Spleen (tissue), 11 donors: ENCODE results near the gene RAB6A. TPM values are rescaled to one million over a fixed set of nuclear protein-coding genes. Genes with fewer than 3 reads are reported as not detected.

Source experiments
- DNase-seq: peaks from one replicate; pipeline ENCODE4 v3.0.0-alpha.2; 2020
- H3K27ac ChIP-seq, 8 donors: fragments of 200-600 bp; sonication (generic) in 7 of 8; 1 replicate in 4 of 8; 2 replicates in 4 of 8; pipeline versions ENCODE4 v1.5.0 to v1.8.0; 2016 to 2021; ENCODE audit warnings: inconsistent platforms in 4 of 8, mild to moderate bottlenecking in 4 of 8, moderate library complexity in 1 of 8
- H3K27me3 ChIP-seq, 7 donors: fragments of 200-600 bp; sonication (generic) in 6 of 7; replicated peaks in 1 of 7; 1 replicate in 4 of 7; 2 replicates in 3 of 7; pipeline versions ENCODE4 v1.5.0 to v1.8.0; 2016 to 2021; ENCODE audit warnings: inconsistent platforms in 3 of 7, mild to moderate bottlenecking in 1 of 7
- H3K36me3 ChIP-seq, 6 donors: fragments of 200-600 bp; sonication (generic) in 5 of 6; 1 replicate in 4 of 6; 2 replicates in 2 of 6; pipeline versions ENCODE4 v1.5.0 to v1.8.0; 2016 to 2021; ENCODE audit warnings: inconsistent platforms in 2 of 6
- H3K4me1 ChIP-seq, 6 donors: fragments of 200-600 bp; sonication (generic) in 5 of 6; 1 replicate in 3 of 6; 2 replicates in 3 of 6; pipeline versions ENCODE4 v1.5.0 to v1.8.0; 2016 to 2021; ENCODE audit warnings: inconsistent platforms in 3 of 6
- H3K4me3 ChIP-seq, 8 donors: fragments of 200-600 bp; sonication (generic) in 7 of 8; 1 replicate in 4 of 8; 2 replicates in 4 of 8; pipeline versions ENCODE4 v1.5.0 to v1.8.0; 2016 to 2021; ENCODE audit warnings: inconsistent platforms in 4 of 8, mild to moderate bottlenecking in 4 of 8, moderate library complexity in 2 of 8
- H3K9me3 ChIP-seq, 8 donors: fragments of 200-600 bp; sonication (generic) in 7 of 8; 1 replicate in 4 of 8; 2 replicates in 4 of 8; pipeline versions ENCODE4 v1.5.0 to v1.8.0; 2016 to 2021; ENCODE audit warnings: inconsistent platforms in 4 of 8
- POLR2A ChIP-seq, 3 donors: fragments of 450-650 bp; IDR thresholded peaks; one replicate each; pipeline ENCODE4 v1.5.1; 2017; ENCODE audit warnings: antibody characterized with exemption in 3 of 3, mild to moderate bottlenecking in 1 of 3
- POLR2AphosphoS5 ChIP-seq, 3 donors: sonication (generic); formaldehyde crosslinking; IDR thresholded peaks; one replicate each; pipeline ENCODE4 v1.5.1; 2017; ENCODE audit warnings: antibody characterized with exemption in 3 of 3
- WGBS, 5 donors: extraction: QIAGEN DNeasy Blood & Tissue Kit in 3 of 5; methylation state at CpG; one replicate each; pipeline versions ENCODE4 v1.1.5 to v1.1.7; 2013 to 2018; 5-methylcytosine and 5-hydroxymethylcytosine counted together
- intact Hi-C: fragments of 100-400 bp; cut with DNase I; formaldehyde crosslinking; loops from one replicate; pipeline ENCODE4 v1.15.0; 2023; ENCODE audit warnings: low total_unique reads
- polyA plus RNA-seq, 3 donors: library from polyadenylated mRNA; stranded (reverse); fragments of 200-250 nt; gene quantifications; one replicate each; pipeline ENCODE4 v1.2.1, GENCODE V29; 2013
- total RNA-seq, 7 donors: library from RNA; depleted of rRNA in 3 of 7; stranded (reverse); fragments of >200 nt in 3 of 7; fragmentation: NEBNext Ultra II Directional in 4 of 7; extraction: Animal tissue kit (Norgen Biotek cat#: 25700) in 4 of 7; gene quantifications; one replicate each; pipeline versions ENCODE4 v1.1.0 to v1.2.1, GENCODE V29; 2016 to 2021
- TF ChIP-seq, protein P1 (sequence below), 11 experiments: fragments of 200-600 bp in 7 of 11; fragments of 450-650 bp in 4 of 11; sonication (generic) in 4 of 11; IDR thresholded peaks in 8 of 11; conservative IDR thresholded peaks in 3 of 11; 1 replicate in 7 of 11; 2 replicates in 4 of 11; pipeline versions ENCODE4 v1.4.0 to v1.8.0; 2016 to 2021; ENCODE audit warnings: antibody characterized with exemption in 11 of 11, inconsistent platforms in 4 of 11, mild to moderate bottlenecking in 1 of 11
- donor health status: healthy with polysubstance abuse.
- donor health status: DM: no; HTN: no; CAD: no; lungs with moderate emphysema.
- donor health status: DM: no; HTN: no; CAD: no.
- donor health status: Bipolar disorder and iron deficiency.
- donor health status: healthy.
- donor health status: DM: no; HTN: no; CAD: no.
- donor health status: DM: yes; HTN: yes; CAD: no.

RAB6A gene
- total and polyA plus RNA-seq, 10 donors: 25.7 to 144 (median 97.4) TPM

DNA sequence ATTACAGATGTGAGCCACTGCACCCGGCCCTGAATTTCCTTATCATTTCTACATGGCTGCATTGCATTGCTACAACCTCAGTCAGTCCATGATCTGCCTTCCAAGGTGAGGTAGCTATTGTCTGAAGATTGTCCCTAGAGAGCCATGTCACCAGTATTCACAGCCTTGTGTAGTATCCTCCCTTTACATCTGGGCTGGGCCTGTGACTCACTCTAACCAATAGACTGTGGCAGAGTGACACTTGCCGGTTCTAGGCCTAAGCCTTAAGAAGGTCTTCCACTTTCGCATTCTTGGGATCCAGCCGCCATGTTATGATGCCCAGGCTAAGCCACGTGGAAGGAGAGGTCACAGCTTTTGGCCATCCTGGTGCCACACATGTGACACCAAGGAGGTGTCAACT lies 124.6 kb downstream of the RAB6A start:
- TF ChIP-seq POLR2A (IDR thresholded peaks at IDR 0.05) (no peak), POLR2AphosphoS5 (IDR thresholded peaks at IDR 0.05) (no peak)
- TF ChIP-seq, protein P1, sequence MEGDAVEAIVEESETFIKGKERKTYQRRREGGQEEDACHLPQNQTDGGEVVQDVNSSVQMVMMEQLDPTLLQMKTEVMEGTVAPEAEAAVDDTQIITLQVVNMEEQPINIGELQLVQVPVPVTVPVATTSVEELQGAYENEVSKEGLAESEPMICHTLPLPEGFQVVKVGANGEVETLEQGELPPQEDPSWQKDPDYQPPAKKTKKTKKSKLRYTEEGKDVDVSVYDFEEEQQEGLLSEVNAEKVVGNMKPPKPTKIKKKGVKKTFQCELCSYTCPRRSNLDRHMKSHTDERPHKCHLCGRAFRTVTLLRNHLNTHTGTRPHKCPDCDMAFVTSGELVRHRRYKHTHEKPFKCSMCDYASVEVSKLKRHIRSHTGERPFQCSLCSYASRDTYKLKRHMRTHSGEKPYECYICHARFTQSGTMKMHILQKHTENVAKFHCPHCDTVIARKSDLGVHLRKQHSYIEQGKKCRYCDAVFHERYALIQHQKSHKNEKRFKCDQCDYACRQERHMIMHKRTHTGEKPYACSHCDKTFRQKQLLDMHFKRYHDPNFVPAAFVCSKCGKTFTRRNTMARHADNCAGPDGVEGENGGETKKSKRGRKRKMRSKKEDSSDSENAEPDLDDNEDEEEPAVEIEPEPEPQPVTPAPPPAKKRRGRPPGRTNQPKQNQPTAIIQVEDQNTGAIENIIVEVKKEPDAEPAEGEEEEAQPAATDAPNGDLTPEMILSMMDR (IDR thresholded peaks at IDR 0.05 in 8 of 11, conservative IDR thresholded peaks at IDR 0.05 in 3 of 11): no peak
- H3K4me3 ChIP-seq: no peak overlapping the region
- peaks cover 0 to 5% (median 0%) of the 10 kb centered on the region in 7 donors for H3K27me3 ChIP-seq
- H3K27ac ChIP-seq: no peak overlapping the region
- DNase-seq: no peak
- peaks cover 0 to 9% (median 0%) of the 10 kb centered on the region in 8 donors for H3K9me3 ChIP-seq
- no peaks in the 10 kb centered on the region for H3K36me3 ChIP-seq
- peaks cover 0 to 7% (median 0%) of the 10 kb centered on the region in 6 donors for H3K4me1 ChIP-seq
- 92 to 96% (median 94%) methylated on average over 4 to 5 of the region's 5 CpGs for WGBS, 5 donors
- intact Hi-C loops: no loop called here

DNA sequence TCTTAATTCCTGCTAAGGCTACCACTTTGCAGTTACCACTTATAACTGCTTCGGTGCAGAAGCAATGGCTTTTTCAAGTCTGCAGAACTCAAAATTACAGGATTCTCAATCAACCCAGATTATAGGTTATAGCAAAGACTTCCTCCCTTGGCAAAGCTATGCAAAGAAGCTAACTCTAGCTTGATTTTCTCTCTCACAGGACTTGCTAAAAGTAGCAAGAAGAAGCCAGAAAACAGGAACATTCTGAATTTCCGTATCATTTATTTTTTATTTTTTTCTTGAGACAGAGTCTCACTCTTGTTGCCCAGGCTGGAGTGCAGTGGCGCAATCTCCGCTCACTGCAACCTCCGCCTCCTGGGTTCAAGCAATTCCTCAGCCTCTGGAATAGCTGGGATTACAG lies 125.2 kb downstream of the RAB6A start:
- H3K4me3 ChIP-seq: no peak overlapping the region
- no peaks in the 10 kb centered on the region for H3K36me3 ChIP-seq
- H3K9me3 ChIP-seq: peaks cover 0 to 9% (median 0%) of the 10 kb centered on the region in 8 donors
- H3K27ac ChIP-seq: no peak overlapping the region
- no peaks in the 10 kb centered on the region for H3K27me3 ChIP-seq
- WGBS, 5 donors: 84 to 90% (median 87%) methylated on average over 5 of the region's 5 CpGs
- no peak for DNase-seq
- TF ChIP-seq POLR2AphosphoS5 (IDR thresholded peaks at IDR 0.05) (no peak), POLR2A (IDR thresholded peaks at IDR 0.05) (no peak)
- TF ChIP-seq, protein P1 (IDR thresholded peaks at IDR 0.05 in 8 of 11, conservative IDR thresholded peaks at IDR 0.05 in 3 of 11): no peak
- intact Hi-C loops: no loop called here
- peaks cover 0 to 7% (median 0%) of the 10 kb centered on the region in 6 donors for H3K4me1 ChIP-seq

DNA sequence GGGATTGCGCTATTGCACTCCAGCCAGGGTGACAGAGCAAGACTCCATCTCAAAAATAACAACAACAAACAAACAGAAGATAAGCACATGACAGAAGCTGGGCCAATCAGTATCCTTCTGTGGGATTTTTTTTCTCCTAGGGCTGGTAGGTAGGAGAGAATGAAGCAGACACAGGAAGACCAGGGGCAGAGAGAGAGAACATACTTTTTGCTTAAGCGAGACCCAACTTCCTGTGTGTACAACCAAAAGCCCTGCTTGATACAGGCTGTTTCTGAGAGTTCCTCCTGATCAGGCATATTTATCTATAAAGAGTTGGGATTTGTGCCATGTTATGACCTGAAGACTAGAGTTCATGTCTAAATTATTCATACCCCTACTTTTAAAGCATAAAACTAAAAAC lies 126.9 kb downstream of the RAB6A start:
- peaks cover 0 to 7% (median 0%) of the 10 kb centered on the region in 6 donors for H3K4me1 ChIP-seq
- no peak for DNase-seq
- intact Hi-C loops: no loop called here
- TF ChIP-seq, protein P1 (IDR thresholded peaks at IDR 0.05 in 8 of 11, conservative IDR thresholded peaks at IDR 0.05 in 3 of 11): no peak
- TF ChIP-seq POLR2A (IDR thresholded peaks at IDR 0.05) (no peak), POLR2AphosphoS5 (IDR thresholded peaks at IDR 0.05) (no peak)
- 37 to 79% (median 71%) methylated on average over 2 of the region's 2 CpGs for WGBS, 5 donors
- no peak overlapping the region for H3K4me3 ChIP-seq
- no peaks in the 10 kb centered on the region for H3K36me3 ChIP-seq
- H3K9me3 ChIP-seq: peaks cover 0 to 9% (median 0%) of the 10 kb centered on the region in 8 donors
- no peak overlapping the region for H3K27ac ChIP-seq
- no peaks in the 10 kb centered on the region for H3K27me3 ChIP-seq

DNA sequence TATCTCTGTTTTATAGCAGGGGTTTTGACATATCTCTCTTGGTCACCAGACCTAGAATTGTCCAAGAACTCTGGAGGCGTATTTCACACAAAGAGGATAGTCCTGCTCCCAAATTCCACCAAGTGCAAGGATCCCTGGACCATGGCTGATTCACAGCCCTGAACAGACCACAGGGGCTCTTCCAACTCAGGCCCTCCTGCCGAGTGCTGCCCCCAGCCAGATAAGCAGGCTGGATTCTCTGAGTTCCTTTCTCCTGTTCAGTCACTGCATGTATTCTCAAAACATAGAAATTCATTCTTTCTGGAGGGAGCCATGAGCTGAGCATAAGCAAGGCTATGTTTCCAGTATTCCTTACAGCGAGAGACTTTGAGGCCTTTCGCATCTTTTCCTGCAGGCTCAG lies 127.9 kb downstream of the RAB6A start:
- peaks cover 0 to 7% (median 0%) of the 10 kb centered on the region in 6 donors for H3K4me1 ChIP-seq
- 93 to 99% (median 97%) methylated on average over 4 of the region's 4 CpGs for WGBS, 5 donors
- intact Hi-C loops: no loop called here
- DNase-seq: no peak
- H3K9me3 ChIP-seq: peaks cover 0 to 9% (median 0%) of the 10 kb centered on the region in 8 donors
- no peak overlapping the region for H3K4me3 ChIP-seq
- H3K36me3 ChIP-seq: no peaks in the 10 kb centered on the region
- no peak for TF ChIP-seq POLR2AphosphoS5 (IDR thresholded peaks at IDR 0.05)
- TF ChIP-seq POLR2A (IDR thresholded peaks at IDR 0.05): no peak
- TF ChIP-seq, protein P1 (IDR thresholded peaks at IDR 0.05 in 8 of 11, conservative IDR thresholded peaks at IDR 0.05 in 3 of 11): no peak
- H3K27ac ChIP-seq: no peak overlapping the region
- H3K27me3 ChIP-seq: no peaks in the 10 kb centered on the region
